ENCODE results near the gene GLRX3. TPM values are rescaled to one million over a fixed set of nuclear protein-coding genes. Genes with fewer than 3 reads are reported as not detected.

Gene GLRX3
- total RNA-seq, 3 donors from 2014 or later: 36.1 to 63.4 (median 43.5) TPM

GRCh38 chr10:130180416-130180815 is 44.2 kb downstream of the GLRX3 start:
- no peak for DNase-seq (ENCODE audit: low spot score in 2 of 2)
- intact Hi-C loops (cut with DNase I; ENCODE audit: low total_unique reads): no loop called here
- no peak for TF ChIP-seq POLR2A (IDR thresholded peaks at IDR 0.05)
- no peak for TF ChIP-seq POLR2AphosphoS5 (IDR thresholded peaks at IDR 0.05)
- no peak for TF ChIP-seq CTCF (IDR thresholded peaks at IDR 0.05)
- Histone ChIP-seq H3K4me1 (no peaks in the 10 kb centered on the region), H3K27me3 (no peaks in the 10 kb centered on the region), H3K36me3 (no peaks in the 10 kb centered on the region), H3K9me3 (no peaks in the 10 kb centered on the region), H3K4me3 (no peak overlapping the region), H3K27ac (no peak overlapping the region)

GRCh38 chr10:130181858-130182257 is 45.7 kb downstream of the GLRX3 start:
- TF ChIP-seq POLR2AphosphoS5 (IDR thresholded peaks at IDR 0.05) (no peak), POLR2A (IDR thresholded peaks at IDR 0.05) (no peak), CTCF (IDR thresholded peaks at IDR 0.05) (no peak)
- H3K4me3 ChIP-seq: no peak overlapping the region
- no peaks in the 10 kb centered on the region for H3K9me3 ChIP-seq
- H3K4me1 ChIP-seq: no peaks in the 10 kb centered on the region
- no peaks in the 10 kb centered on the region for H3K36me3 ChIP-seq
- no peak overlapping the region for H3K27ac ChIP-seq
- no peaks in the 10 kb centered on the region for H3K27me3 ChIP-seq
- intact Hi-C loops (cut with DNase I; ENCODE audit: low total_unique reads): no loop called here
- DNase-seq (ENCODE audit: low spot score in 2 of 2): no peak

DNA sequence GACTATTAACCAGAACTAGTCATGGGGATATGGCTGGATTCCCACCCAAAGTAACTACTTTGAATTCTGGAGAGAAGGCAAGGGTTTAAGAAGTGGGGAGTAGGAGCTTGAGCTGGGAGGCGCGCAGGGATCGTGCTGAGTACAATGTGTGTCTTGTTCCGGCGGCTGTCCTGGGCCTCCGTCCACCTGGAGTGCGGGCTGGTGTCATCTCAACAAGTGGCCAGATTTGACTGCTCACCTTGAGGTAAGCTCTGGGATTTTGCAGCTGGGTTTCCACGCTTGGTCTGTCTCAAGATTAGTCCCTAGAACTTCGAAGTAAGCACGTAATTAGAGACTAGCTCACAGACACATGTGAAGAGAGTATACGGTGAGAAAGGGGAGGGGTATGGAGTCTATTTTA is 49.4 kb downstream of the GLRX3 start:
- TF ChIP-seq POLR2A (IDR thresholded peaks at IDR 0.05) (no peak), POLR2AphosphoS5 (IDR thresholded peaks at IDR 0.05) (no peak), CTCF (IDR thresholded peaks at IDR 0.05) (no peak)
- H3K36me3 ChIP-seq: no peaks in the 10 kb centered on the region
- no peaks in the 10 kb centered on the region for H3K9me3 ChIP-seq
- no peak overlapping the region for H3K27ac ChIP-seq
- no peak for DNase-seq (ENCODE audit: low spot score in 2 of 2)
- no peaks in the 10 kb centered on the region for H3K27me3 ChIP-seq
- intact Hi-C loops (cut with DNase I; ENCODE audit: low total_unique reads): no loop called here
- H3K4me3 ChIP-seq: no peak overlapping the region
- no peaks in the 10 kb centered on the region for H3K4me1 ChIP-seq

- intact Hi-C loops (cut with DNase I; ENCODE audit: low total_unique reads): no loop called here
- Histone ChIP-seq H3K4me3 (no peak overlapping the region), H3K4me1 (no peaks in the 10 kb centered on the region), H3K9me3 (no peaks in the 10 kb centered on the region), H3K27ac (no peak overlapping the region), H3K36me3 (no peaks in the 10 kb centered on the region), H3K27me3 (no peaks in the 10 kb centered on the region)
- DNase-seq (ENCODE audit: low spot score in 2 of 2): no peak
- TF ChIP-seq POLR2AphosphoS5 (IDR thresholded peaks at IDR 0.05) (no peak), CTCF (IDR thresholded peaks at IDR 0.05) (no peak)
These were observed 52.3 kb downstream of the GLRX3 start for GRCh38 chr10:130188195-130189175.

DNA sequence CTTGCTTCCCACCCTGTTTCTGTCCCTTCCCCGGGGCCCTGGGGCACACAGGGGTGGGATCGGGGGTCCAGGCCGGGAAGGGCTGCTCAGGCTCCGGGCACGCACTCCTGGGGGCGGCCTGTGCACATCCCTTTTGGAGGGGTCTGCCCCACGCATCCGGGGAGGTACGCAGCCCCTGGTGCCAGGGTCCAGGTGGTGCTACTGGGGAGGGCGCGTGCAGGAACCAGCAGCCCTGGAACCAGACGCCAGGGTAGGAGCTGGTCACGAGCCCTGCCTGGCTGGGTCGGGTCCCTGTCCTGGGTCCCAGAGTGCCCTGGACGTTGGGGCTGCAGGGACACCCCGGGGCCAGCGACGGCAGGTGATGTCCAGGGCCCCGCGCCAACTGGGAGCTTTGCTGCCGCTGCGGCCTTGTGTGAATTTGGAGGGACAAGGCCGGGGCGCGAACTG is 53.4 kb downstream of the GLRX3 start:
- Histone ChIP-seq H3K4me3 (peak overlapping the region in 1 of 3 donors; percentile 89), H3K4me1 (no peaks in the 10 kb centered on the region), H3K27me3 (no peaks in the 10 kb centered on the region), H3K36me3 (no peaks in the 10 kb centered on the region), H3K27ac (no peak overlapping the region), H3K9me3 (no peaks in the 10 kb centered on the region)
- TF ChIP-seq POLR2AphosphoS5 (IDR thresholded peaks at IDR 0.05): no peak
- no peak for TF ChIP-seq CTCF (IDR thresholded peaks at IDR 0.05)
- TF ChIP-seq POLR2A (IDR thresholded peaks at IDR 0.05): no peak
- intact Hi-C loops (cut with DNase I; ENCODE audit: low total_unique reads): no loop called here
- DNase-seq (ENCODE audit: low spot score in 2 of 2): no peak
